Dedifferentiated amniotic fluid mesenchymal stem cell (primary cell): ENCODE results near the gene ANP32A.
"Not testable (repeated sequence)": the region's sequence is repeated elsewhere in the genome, so short reads cannot be mapped to it uniquely, and the experiment has no call there.

Experiments
- DNase-seq: peaks from one replicate; pipeline ENCODE4 v3.0.0-alpha.2; 2016; ENCODE audit errors: extremely low spot score

Gene ANP32A

DNA sequence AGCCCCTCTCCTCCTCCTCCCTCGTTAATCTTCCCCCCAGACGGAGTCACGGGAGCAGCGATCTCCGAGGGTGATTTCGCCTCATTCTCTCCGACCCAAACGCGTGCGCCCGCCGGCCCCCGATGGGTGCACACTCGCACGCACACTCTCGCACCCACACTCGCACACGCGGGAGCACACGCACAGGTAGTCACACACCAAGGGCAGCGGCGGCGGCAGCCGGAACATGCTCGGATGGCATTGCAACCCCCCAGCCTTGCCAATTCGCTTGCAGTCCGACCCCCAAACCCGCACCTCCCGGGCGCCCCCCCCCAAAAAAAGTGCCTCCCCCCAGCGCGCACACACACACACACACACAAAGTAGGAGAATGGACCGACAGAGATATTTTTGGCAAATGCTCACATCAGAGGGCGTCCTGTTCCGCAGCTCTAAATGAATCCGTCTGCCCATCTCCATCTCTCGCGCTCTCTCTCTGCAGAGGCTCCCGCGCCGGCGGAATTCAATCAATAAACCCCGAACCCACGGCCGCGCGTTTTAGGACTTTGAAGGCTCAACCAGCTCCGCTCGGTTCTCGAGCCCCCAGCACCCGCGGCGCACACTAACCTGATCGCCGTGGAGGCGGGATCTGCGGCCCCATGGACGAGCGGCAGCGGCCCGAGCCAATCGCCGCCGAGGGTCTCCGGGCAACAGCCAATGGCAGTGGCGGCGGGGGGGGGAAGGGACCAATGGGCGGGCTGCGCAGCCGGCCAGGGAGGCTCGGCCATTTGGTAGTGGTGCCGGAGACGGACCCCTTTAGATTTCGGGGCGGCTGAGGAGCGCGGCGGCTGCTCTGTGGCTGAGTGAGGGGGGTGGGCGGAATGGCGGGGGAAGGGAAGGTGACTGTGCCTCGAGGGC lies at the start of gene ANP32A:
ANP32A (minus strand) TSS at position 601 of the 895 bp plus-strand sequence; CDS start at position 457, 144 bp downstream.
- peak; percentile 85 for DNase-seq

DNA sequence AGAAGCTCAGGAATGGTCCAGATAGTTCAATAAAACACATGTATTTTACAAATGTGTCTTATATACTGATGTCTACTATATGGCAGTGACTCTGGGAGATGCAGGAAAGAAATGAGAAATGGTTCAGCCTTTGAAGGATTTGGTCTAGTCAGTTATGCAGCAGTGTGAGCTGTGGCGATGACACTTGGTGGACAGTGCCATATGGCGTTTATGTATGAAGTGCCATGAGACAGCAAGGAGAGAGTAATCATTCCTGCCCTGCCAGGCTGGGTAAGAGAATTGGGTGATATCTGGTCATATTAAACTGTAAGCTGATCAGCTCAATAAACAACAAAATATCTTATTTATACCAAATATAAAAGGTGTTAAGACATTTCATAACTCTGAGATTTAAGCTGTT lies 47.6 kb upstream of the ANP32A start:
- no peak for DNase-seq

- no peak for DNase-seq
Measured at GRCh38 chr15:68862415-68862814, 41.7 kb upstream of the ANP32A start.

- DNase-seq = not testable (repeated sequence)
Measured at GRCh38 chr15:68858666-68859065, 38.0 kb upstream of the ANP32A start.

GRCh38 chr15:68857443-68857842 lies 36.7 kb upstream of the ANP32A start:
- DNase-seq = not testable (repeated sequence)

DNA sequence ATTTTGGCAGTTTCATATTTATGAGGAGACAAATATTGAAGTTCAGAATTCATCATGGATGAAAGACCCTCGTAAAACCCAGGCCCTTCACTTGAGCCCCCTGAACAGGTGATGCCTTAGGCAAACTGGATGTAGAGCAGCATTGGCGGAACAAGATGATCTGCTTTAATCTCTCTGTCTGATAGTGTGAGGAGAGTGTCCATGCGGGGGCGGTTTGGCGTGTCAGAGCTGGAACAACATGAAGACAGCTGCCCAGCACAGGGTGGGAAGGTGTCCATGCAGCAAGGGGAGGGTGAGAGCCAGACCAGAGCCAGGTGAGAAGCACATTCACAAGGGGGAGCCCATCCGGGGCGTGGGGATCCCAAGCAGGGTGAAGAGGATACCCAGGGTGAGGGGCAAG lies 31.8 kb upstream of the ANP32A start:
- DNase-seq = no peak

DNA sequence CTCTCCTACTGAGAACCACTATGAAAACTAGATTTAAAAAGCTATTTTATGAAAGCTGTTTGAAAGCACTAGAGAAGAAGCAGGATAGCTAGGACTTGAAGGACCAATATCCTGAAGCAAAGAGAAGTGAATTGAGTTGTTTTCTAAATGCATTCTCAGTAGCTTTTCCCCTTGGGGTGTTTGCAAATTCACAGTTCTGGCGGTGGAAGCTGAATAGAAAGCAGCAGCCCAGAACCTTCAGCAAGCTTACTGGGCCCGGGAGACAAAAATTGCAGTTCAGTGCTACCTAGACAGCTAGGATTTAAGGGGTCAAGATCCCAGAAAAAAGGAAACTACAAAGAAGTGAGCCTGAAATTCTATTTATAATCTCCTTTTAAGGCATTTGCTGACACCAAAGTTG lies 31.3 kb upstream of the ANP32A start:
- no peak for DNase-seq

DNA sequence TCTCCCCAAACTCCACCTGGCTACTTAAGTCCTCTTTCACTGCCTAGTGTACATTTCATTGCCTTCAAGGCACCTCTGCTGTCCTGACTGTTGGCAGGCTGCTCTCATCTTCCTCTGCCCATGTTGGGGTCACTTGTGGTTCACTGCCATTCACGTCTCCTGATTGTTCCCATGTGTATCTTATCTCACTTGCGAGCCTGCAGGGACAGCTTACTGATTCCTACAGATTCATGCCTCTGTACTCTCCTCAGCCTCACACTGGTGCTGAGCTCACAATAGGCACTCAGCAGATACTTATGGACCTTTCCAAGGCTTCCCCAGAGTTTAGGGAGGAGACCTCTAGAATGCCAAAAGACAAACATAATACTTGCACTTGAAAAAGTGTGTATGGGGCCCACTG lies 28.8 kb upstream of the ANP32A start:
- DNase-seq = no peak

- DNase-seq = no peak
Measured at GRCh38 chr15:68846851-68847439, 26.2 kb upstream of the ANP32A start.

DNA sequence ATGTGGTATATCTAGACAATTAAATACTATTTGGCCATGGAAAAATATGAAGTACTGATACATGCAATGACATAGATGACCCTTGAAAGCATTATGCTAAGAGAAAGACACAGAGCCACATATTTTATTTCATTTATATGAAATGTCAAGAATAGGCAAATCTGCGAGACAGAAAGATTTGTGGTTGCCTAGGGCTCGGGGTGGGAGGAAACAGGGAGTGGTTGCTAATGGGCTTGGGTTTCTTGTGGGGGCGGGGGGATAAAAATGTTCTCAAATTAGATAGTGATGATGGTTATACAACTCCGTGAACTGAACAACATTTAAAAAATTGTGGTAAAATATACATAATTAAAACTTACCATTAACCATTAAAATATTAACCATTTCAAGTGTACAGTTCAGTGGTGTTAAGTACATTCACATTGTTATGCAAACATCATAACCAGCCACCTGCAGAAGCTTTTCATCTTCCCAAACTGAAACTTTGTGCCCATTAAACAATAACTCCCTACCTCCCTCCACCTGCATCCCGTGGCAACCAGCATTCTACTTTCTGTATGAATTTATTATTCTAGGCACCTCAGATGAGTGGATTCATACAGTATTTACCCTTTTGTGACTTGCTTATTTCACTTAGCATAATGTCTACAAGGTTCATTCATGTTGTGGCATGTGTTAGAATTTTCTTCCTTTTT lies 24.3 kb upstream of the ANP32A start:
- no peak for DNase-seq

GRCh38 chr15:68843425-68844311 lies 23.0 kb upstream of the ANP32A start:
- DNase-seq = no peak

DNA sequence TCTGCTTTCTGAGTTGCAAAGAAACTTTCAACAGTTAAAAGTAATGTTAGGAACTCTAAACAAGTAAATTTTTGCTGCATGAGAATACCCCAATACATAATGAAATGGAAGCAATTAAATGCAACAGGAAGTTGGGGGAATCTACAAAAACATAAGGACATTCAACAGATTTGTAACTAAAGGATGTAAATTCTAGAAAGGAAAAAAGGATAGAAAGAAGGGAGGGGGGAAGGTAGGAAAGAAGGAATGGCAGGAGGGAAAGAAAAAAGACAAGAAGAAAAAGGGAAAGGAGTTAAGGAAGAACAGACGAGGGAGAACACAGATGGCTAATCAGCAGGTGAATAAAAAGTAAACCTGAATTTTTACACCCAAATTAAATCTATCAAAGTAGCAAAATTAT lies 22.3 kb upstream of the ANP32A start:
- DNase-seq = no peak

DNA sequence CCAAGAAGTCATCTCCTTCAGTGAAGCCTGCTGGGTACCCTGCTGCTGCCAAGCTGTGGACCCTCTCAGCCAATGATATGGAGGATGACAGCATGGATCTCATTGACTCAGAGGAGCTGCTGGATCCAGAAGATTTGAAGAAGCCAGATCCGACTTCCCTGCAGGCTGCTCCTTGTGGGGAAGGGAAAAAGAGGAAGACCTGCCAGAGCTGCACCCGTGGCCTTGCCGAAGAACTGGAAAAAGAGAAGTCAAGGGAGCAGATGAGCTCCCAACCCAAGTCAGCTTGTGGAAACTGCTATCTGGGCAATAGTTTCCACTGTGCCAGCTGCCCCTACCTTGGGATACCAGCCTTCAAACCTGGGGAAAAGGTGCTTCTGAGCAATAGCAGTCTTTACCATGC lies 13.7 kb upstream of the ANP32A start:
- DNase-seq = no peak

DNA sequence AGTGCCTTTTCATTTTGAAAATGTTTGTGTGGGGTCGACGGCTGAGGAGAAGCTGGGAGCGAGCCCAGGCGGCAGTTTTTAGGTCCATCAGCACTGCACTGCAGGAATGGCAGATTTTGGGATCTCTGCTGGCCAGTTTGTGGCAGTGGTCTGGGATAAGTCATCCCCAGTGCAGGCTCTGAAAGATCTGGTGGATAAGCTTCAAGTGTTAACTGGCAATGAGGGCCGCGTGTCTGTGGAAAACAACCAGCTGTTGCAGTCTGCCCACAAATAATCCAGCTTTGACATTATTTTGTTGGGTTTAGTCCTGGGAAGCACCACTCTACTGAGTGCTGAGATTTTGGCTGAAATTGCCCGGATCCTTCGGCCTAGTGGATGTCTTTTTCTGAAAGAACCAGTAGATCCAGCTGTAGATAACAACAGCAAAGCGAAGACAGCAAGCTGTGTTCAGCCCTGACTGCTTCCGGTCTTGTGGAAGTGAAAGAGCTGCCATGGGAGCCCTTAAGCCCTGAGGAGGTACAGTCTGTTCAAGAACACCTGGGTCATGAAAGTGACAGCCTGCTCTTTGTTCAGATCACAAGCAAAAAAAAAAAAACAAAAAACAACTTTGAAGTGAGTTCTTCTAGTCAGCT lies 13.1 kb upstream of the ANP32A start:
- DNase-seq = no peak

DNA sequence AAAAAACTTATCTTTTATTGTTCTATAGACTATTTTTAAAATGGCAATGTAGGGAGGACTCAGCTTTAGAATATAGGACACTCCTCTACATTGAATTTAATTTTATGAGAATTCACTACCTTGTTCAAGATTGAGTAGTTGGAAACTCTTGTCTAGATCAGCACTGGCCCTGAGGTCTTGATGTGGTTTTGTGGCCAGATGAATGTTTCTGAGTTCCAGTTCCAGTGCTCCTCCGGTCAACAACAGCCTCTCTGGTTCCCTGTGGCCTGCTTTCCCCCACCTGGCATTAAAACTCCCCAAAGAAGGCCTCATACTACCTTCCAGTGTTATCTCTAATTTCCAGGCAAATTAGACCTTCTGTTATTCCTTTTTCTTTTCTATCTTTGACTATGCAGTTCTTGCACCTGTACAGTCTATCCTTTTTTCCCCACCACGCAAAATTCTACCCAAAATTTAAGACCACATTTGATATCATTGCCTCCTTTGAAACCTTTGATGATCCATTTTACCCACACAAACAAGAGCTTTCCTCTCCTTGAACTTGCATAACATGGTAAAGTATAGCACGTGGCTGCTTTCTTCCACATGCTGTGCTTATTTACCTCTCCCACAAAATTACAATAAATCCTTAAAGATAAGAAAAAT lies 9.6 kb upstream of the ANP32A start:
- no peak for DNase-seq

DNA sequence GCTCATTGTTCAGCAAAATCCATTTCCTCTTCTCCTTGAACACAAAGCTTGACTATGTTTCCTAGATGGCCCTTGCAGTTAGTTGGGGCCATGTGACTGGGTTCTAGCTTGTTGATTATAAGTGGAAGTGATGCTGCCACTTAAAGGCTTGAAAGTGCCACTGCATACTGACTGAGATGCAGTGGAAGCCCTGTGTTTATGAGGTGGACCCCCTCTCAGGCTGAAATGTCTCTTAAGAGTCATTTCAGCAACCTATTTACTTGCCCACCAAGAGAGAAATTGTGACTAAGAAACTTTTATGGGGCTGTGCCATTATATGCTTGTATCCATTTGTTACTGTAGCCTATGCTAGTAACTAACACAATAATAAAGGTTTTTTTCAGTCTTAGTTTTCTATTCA lies 8.4 kb upstream of the ANP32A start:
- no peak for DNase-seq

- DNase-seq = no peak
Measured at GRCh38 chr15:68823561-68823960, 2.9 kb upstream of the ANP32A start.

DNA sequence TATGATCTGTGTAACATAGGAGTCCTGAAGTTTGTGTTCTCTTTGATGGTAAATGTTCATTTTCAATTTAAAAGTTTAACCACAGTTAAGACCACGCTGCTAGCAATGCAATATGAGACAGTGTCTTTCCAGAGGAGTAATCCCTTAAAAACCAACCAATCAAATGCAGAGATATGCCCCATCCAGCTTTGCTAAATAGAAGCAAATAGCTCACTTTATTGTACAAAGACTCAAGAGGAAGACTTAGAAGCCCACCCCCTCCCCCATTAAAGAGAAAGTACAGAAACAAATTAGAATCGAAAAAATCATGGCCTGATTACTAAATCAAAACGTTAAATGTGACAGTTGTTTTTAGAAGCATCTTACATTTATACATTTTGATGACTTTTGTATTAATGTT lies 2.1 kb upstream of the ANP32A start:
- DNase-seq = no peak

GRCh38 chr15:68821841-68822381 lies 1.2 kb upstream of the ANP32A start:
- DNase-seq = no peak

- no peak for DNase-seq
Measured at GRCh38 chr15:68821190-68821840, 620 bp upstream of the ANP32A start.
